22Rv1 (cell line): ENCODE measurements around the gene KRTAP5-1.
"Not testable (repeated sequence)": the region's sequence is repeated elsewhere in the genome, so short reads cannot be mapped to it uniquely, and the experiment has no call there.

Experiments used
- H3K27ac ChIP-seq: fragments of 450-650 bp; 2 replicates; pipeline ENCODE4 v1.5.1; 2017
- CTCF ChIP-seq: fragments of 450-650 bp; IDR thresholded peaks from 2 replicates; pipeline ENCODE4 v1.5.1; 2017; ENCODE audit warnings: mild to moderate bottlenecking
- ZFX ChIP-seq: fragments of 450-650 bp; IDR thresholded peaks from 2 replicates; pipeline ENCODE4 v1.6.1; 2017; ENCODE audit warnings: antibody characterized with exemption, borderline replicate concordance

KRTAP5-1 gene

GRCh38 chr11:1597331-1597993 is 12.4 kb upstream of the KRTAP5-1 start:
- no peak overlapping the region for H3K27ac ChIP-seq
- TF ChIP-seq CTCF (no peak), ZFX (no peak)

GRCh38 chr11:1596576-1597121 is 11.6 kb upstream of the KRTAP5-1 start:
- H3K27ac ChIP-seq: not testable (repeated sequence)

GRCh38 chr11:1595994-1596575 is 11.0 kb upstream of the KRTAP5-1 start:
- H3K27ac ChIP-seq: not testable (repeated sequence)

- TF ChIP-seq ZFX (no peak), CTCF (no peak)
- H3K27ac ChIP-seq: no peak overlapping the region
Measured at GRCh38 chr11:1592628-1593027, 7.5 kb upstream of the KRTAP5-1 start.

GRCh38 chr11:1589996-1590395 is 4.9 kb upstream of the KRTAP5-1 start:
- TF ChIP-seq CTCF: no peak
- TF ChIP-seq ZFX: no peak
- no peak overlapping the region for H3K27ac ChIP-seq

- not testable (repeated sequence) for H3K27ac ChIP-seq
Measured at GRCh38 chr11:1589191-1589963, 4.3 kb upstream of the KRTAP5-1 start.

- TF ChIP-seq ZFX: no peak
- TF ChIP-seq CTCF: no peak
- no peak overlapping the region for H3K27ac ChIP-seq
Measured at GRCh38 chr11:1586699-1587098, 1.6 kb upstream of the KRTAP5-1 start.

GRCh38 chr11:1582909-1583308 is 2.2 kb downstream of the KRTAP5-1 start:
- not testable (repeated sequence) for H3K27ac ChIP-seq

GRCh38 chr11:1581976-1582375 is 3.1 kb downstream of the KRTAP5-1 start:
- TF ChIP-seq ZFX: no peak
- no peak for TF ChIP-seq CTCF
- H3K27ac ChIP-seq: no peak overlapping the region
